ENCODE results near the gene DSC2.
A peak's percentile ranks its signal among the peaks of the same experiment; 100 is the strongest.

DSC2 gene

GRCh38 chr18:31043709-31044108, 58.5 kb downstream of the DSC2 start (continued):
- TF ChIP-seq PATZ1 (CRISPR knock-in tag; IDR thresholded peaks at IDR 0.05; ENCODE audit: borderline replicate concordance) (no peak), ARNTL (CRISPR knock-in tag; IDR thresholded peaks at IDR 0.05; ENCODE audit: borderline replicate concordance, low read depth) (no peak), BACH2 (CRISPR knock-in tag; IDR thresholded peaks at IDR 0.05; ENCODE audit: borderline replicate concordance) (no peak), RARB (CRISPR knock-in tag; IDR thresholded peaks at IDR 0.05) (no peak), ZFP3 (CRISPR knock-in tag; IDR thresholded peaks at IDR 0.05) (no peak), GLIS3 (CRISPR knock-in tag; IDR thresholded peaks at IDR 0.05) (no peak)

- ATAC-seq, result peak; percentile 42; the same call in 2 of the 3 replicates
- no peak for TF ChIP-seq ZNF8 (CRISPR knock-in tag; IDR thresholded peaks at IDR 0.05)
- TF ChIP-seq RARB (CRISPR knock-in tag; IDR thresholded peaks at IDR 0.05), result no peak
- TF ChIP-seq GLIS3 (CRISPR knock-in tag; IDR thresholded peaks at IDR 0.05), result no peak
- TF ChIP-seq ZFP3 (CRISPR knock-in tag; IDR thresholded peaks at IDR 0.05), result no peak
- TF ChIP-seq CSDC2 (CRISPR knock-in tag; IDR thresholded peaks at IDR 0.05), result no peak
- TF ChIP-seq ZNF565 (CRISPR knock-in tag; conservative IDR thresholded peaks at IDR 0.05; ENCODE audit: low read depth), result no peak
- no peak for TF ChIP-seq OSR1 (CRISPR knock-in tag; IDR thresholded peaks at IDR 0.05)
- TF ChIP-seq ZNF70 (CRISPR knock-in tag; IDR thresholded peaks at IDR 0.05), result no peak
- TF ChIP-seq ESRRG (CRISPR knock-in tag; IDR thresholded peaks at IDR 0.05), result no peak
- no peak for TF ChIP-seq POU6F1 (CRISPR knock-in tag; IDR thresholded peaks at IDR 0.05; ENCODE audit: borderline replicate concordance, low read depth)
- TF ChIP-seq ISL1 (CRISPR knock-in tag; IDR thresholded peaks at IDR 0.05), result no peak
- TF ChIP-seq TSHZ2 (CRISPR knock-in tag; IDR thresholded peaks at IDR 0.05), result no peak
- no peak for TF ChIP-seq TOX (CRISPR knock-in tag; IDR thresholded peaks at IDR 0.05; ENCODE audit: borderline replicate concordance)
- TF ChIP-seq SNAI2 (CRISPR knock-in tag; IDR thresholded peaks at IDR 0.05), result no peak
- no peak for TF ChIP-seq CREB5 (CRISPR knock-in tag; IDR thresholded peaks at IDR 0.05; ENCODE audit: low read depth)
- no peak for TF ChIP-seq ZC3H10 (CRISPR knock-in tag; IDR thresholded peaks at IDR 0.05)
- no peak for TF ChIP-seq ARNTL (CRISPR knock-in tag; IDR thresholded peaks at IDR 0.05; ENCODE audit: borderline replicate concordance, low read depth)
- no peak for TF ChIP-seq PATZ1 (CRISPR knock-in tag; IDR thresholded peaks at IDR 0.05; ENCODE audit: borderline replicate concordance)
Observed at GRCh38 chr18:31042406-31043181, 59.6 kb downstream of the DSC2 start, which contains the start of gene DSC3. TSS of gene DSC3 (minus strand) at chr18:31042742. CDS start at chr18:31042660, 82 bp downstream.

- TF ChIP-seq ZFP3 (CRISPR knock-in tag; IDR thresholded peaks at IDR 0.05) (no peak), TOX (CRISPR knock-in tag; IDR thresholded peaks at IDR 0.05; ENCODE audit: borderline replicate concordance) (no peak), ZNF70 (CRISPR knock-in tag; IDR thresholded peaks at IDR 0.05) (no peak), BACH2 (CRISPR knock-in tag; IDR thresholded peaks at IDR 0.05; ENCODE audit: borderline replicate concordance) (no peak), CSDC2 (CRISPR knock-in tag; IDR thresholded peaks at IDR 0.05) (no peak)
- no peak for ATAC-seq
Observed at GRCh38 chr18:31042084-31042405, 60.2 kb downstream of the DSC2 start.

Data from SK-N-SH treated with all-trans-retinoic acid at 6 μM for 48 hours (cell line).